B cell (primary cell): Measurements from ENCODE around the gene ZRSR2. TPM values are rescaled to one million over a fixed set of nuclear protein-coding genes. Genes with fewer than 3 reads are reported as not detected.

ENCODE experiments used
- ATAC-seq: fragments of 200-7000 bp; cut with Tn5 transposase; one replicate; pipeline ENCODE4 v1.10.0; 2021; ENCODE audit warnings: low read depth, mild to moderate bottlenecking, moderate number of reproducible peaks, moderate library complexity
- CTCF ChIA-PET: fragments of 350-600 bp; sonication (Branson Sonifier 250); formaldehyde crosslinking; loops from one replicate; lab custom pipeline; 2021; ENCODE audit warnings: antibody characterized with exemption, inconsistent platforms; lab: Charles Lee
- POLR2A ChIA-PET: fragments of 350-600 bp; sonication (Branson Sonifier 250); formaldehyde crosslinking; loops from one replicate; lab custom pipeline; 2021; ENCODE audit warnings: antibody characterized with exemption; lab: Charles Lee
- DNase-seq: peaks from one replicate; pipeline ENCODE4 v3.0.0; 2013
- H2AFZ ChIP-seq: 2 replicates; pipeline ENCODE4 v1.6.1; 2012; ENCODE audit warnings: mild to moderate bottlenecking, low read depth, low read length; ENCODE audit not compliant: insufficient read depth, poor library complexity, severe bottlenecking
- H3K27ac ChIP-seq, 2 donors: 1 replicate in 1 of 2; 2 replicates in 1 of 2; pipeline ENCODE4 v1.5.1; 2012 to 2013; ENCODE audit warnings: low read length in 2 of 2, mild to moderate bottlenecking in 2 of 2, moderate library complexity in 1 of 2
- H3K27me3 ChIP-seq, 4 experiments: fragments of 200-600 bp in 1 of 4; sonication (generic) in 1 of 4; replicated peaks in 1 of 4; 1 replicate in 2 of 4; 2 replicates in 2 of 4; pipeline versions ENCODE4 v1.6.1 to v1.7.0; 2013 to 2016; ENCODE audit warnings: low read length in 3 of 4, mild to moderate bottlenecking in 2 of 4, mixed read lengths in 1 of 4, moderate library complexity in 1 of 4; ENCODE audit not compliant: insufficient read depth in 4 of 4, control insufficient read depth in 3 of 4; ENCODE audit errors: control extremely low read depth in 1 of 4
- H3K36me3 ChIP-seq, 2 experiments: replicated peaks in 1 of 2; 1 replicate in 1 of 2; 2 replicates in 1 of 2; pipeline versions ENCODE4 v1.6.1 to v1.7.1; 2013; ENCODE audit warnings: low read length in 1 of 2; ENCODE audit not compliant: insufficient read depth in 2 of 2, control insufficient read depth in 1 of 2; ENCODE audit errors: control extremely low read depth in 1 of 2, extremely low read depth in 1 of 2
- H3K4me1 ChIP-seq, 2 donors: fragments of 200-600 bp in 1 of 2; sonication (generic) in 1 of 2; 1 replicate in 1 of 2; 2 replicates in 1 of 2; pipeline versions ENCODE4 v1.5.1 to v1.6.1; 2013 to 2017; ENCODE audit warnings: low read length in 2 of 2; ENCODE audit not compliant: control insufficient read depth in 2 of 2, insufficient read depth in 2 of 2
- H3K4me2 ChIP-seq: replicated peaks from 2 replicates; pipeline ENCODE3; 2012; ENCODE audit warnings: mild to moderate bottlenecking, low read depth, low read length; ENCODE audit not compliant: poor library complexity, severe bottlenecking
- H3K4me3 ChIP-seq, 5 experiments: fragments of 200-600 bp in 1 of 5; sonication (generic) in 1 of 5; 1 replicate in 3 of 5; 2 replicates in 2 of 5; pipeline versions ENCODE4 v1.5.1 to v1.7.0; 2011 to 2016; ENCODE audit warnings: low read length in 4 of 5, mild to moderate bottlenecking in 4 of 5, low read depth in 2 of 5, control low read depth in 1 of 5, moderate library complexity in 1 of 5; ENCODE audit not compliant: insufficient read depth in 1 of 5; ENCODE audit errors: control extremely low read depth in 1 of 5, extremely low read depth in 1 of 5
- H3K79me2 ChIP-seq: fragments of 200-600 bp; sonication (generic); one replicate; pipeline ENCODE4 v1.6.0; 2016; ENCODE audit warnings: low read length; ENCODE audit not compliant: control insufficient read depth, insufficient read depth
- H3K9ac ChIP-seq: fragments of 200-600 bp; sonication (generic); 2 replicates; pipeline ENCODE4 v1.6.1; 2017; ENCODE audit warnings: mild to moderate bottlenecking, low read length, moderate library complexity
- H3K9me3 ChIP-seq, 3 donors: one replicate each; pipeline versions ENCODE4 v1.6.1 to v1.7.1; 2013; ENCODE audit warnings: low read length in 2 of 3; ENCODE audit not compliant: control insufficient read depth in 2 of 3, insufficient read depth in 1 of 3; ENCODE audit errors: control extremely low read depth in 1 of 3
- H4K20me1 ChIP-seq: 2 replicates; pipeline ENCODE4 v1.6.0; 2012; ENCODE audit warnings: mild to moderate bottlenecking, low read length; ENCODE audit not compliant: insufficient read depth, control insufficient read depth, poor library complexity, severe bottlenecking
- H3K27ac Mint-ChIP-seq: one replicate; pipeline ENCODE4 v1.8.0; 2021; ENCODE audit warnings: mixed read lengths
- H3K27me3 Mint-ChIP-seq: one replicate; pipeline ENCODE4 v1.8.0; 2021; ENCODE audit warnings: mixed read lengths
- H3K4me1 Mint-ChIP-seq: one replicate; pipeline ENCODE4 v1.8.0; 2021; ENCODE audit warnings: mixed read lengths
- H3K4me3 Mint-ChIP-seq: one replicate; pipeline ENCODE4 v1.8.0; 2021; ENCODE audit warnings: mixed read lengths
- H3K9me3 Mint-ChIP-seq: one replicate; pipeline ENCODE4 v1.8.0; 2022; ENCODE audit warnings: mixed read lengths; ENCODE audit not compliant: insufficient read depth
- CTCF ChIP-seq: fragments of 200-600 bp; IDR thresholded peaks from one replicate; pipeline ENCODE4 v1.8.0; 2022; ENCODE audit warnings: antibody characterized with exemption, mild to moderate bottlenecking
- EZH2 ChIP-seq: IDR thresholded peaks from 2 replicates; pipeline ENCODE4 v1.6.1; 2012; ENCODE audit warnings: borderline replicate concordance, low read depth, mild to moderate bottlenecking, moderate library complexity, low read length; ENCODE audit not compliant: insufficient read depth, poor library complexity, severe bottlenecking
- WGBS: methylation state at CpG from one replicate; pipeline ENCODE4 v1.1.5; 2013; ENCODE audit warnings: missing lambda C conversion rate; ENCODE audit not compliant: insufficient coverage; 5-methylcytosine and 5-hydroxymethylcytosine counted together
- intact Hi-C: fragments of 100-400 bp; cut with micrococcal nuclease; formaldehyde crosslinking; loops from one replicate; pipeline ENCODE4 v1.10.0; 2022
- polyA plus RNA-seq: library from polyadenylated mRNA; depleted of rRNA; stranded (reverse); fragments of >200 nt; gene quantifications from 2 replicates; pipeline ENCODE4 v1.2.3, GENCODE V29; 2012
- total RNA-seq, 2 donors: library from RNA; stranded (reverse); fragments of 120-200 nt in 1 of 2; gene quantifications; 1 replicate in 1 of 2; 2 replicates in 1 of 2; pipeline versions ENCODE4 v1.2.3 to v1.2.4, GENCODE V29; 2013 to 2022

ZRSR2 gene
- total and polyA plus RNA-seq, 2 donors (not counting 1 experiment from before 2014, with no cell fraction given), result 27.8 to 28.6 TPM

DNA sequence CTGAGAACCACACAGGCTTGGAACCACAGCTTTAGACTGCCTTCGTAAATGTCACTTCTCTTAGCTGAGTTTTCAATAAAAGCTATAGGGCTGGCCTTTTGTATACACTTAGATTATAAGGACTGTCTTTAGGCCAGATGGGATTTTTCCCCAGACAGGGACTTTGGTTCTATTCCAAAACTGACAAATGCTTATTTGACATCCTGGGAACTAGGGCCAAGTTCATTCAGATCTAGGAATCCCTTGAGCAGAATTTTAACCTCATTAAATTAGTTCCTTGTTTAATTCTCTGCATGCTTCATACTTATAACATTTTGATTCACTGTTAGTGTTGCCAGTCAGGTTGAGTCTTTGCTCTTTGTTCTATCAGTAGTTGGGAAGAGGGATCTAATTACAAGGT lies 23.1 kb downstream of the ZRSR2 start:
- no peaks in the 10 kb centered on the region for H3K27me3 Mint-ChIP-seq
- no peak for ATAC-seq
- no peaks in the 10 kb centered on the region for H3K9me3 Mint-ChIP-seq
- Histone ChIP-seq H3K4me2 (no peak overlapping the region), H4K20me1 (peaks cover 6% of the 10 kb centered on the region), H3K27me3 (no peaks in the 10 kb centered on the region), H3K4me1 (no peaks in the 10 kb centered on the region), H2AFZ (no peak overlapping the region), H3K79me2 (peaks cover 3% of the 10 kb centered on the region), H3K4me3 (no peak overlapping the region), H3K27ac (no peak overlapping the region), H3K36me3 (peaks cover 4 to 70% of the 10 kb centered on the region in 2 experiments), H3K9ac (no peak overlapping the region), H3K9me3 (no peaks in the 10 kb centered on the region)
- ChIA-PET POLR2A (no interaction called here), CTCF (no interaction called here)
- no peak overlapping the region for H3K4me3 Mint-ChIP-seq
- WGBS, result no CpG with 5 or more reads among the region's 1 CpG
- no peak overlapping the region for H3K27ac Mint-ChIP-seq
- TF ChIP-seq EZH2 (no peak), CTCF (no peak)
- intact Hi-C loops, result no loop called here
- H3K4me1 Mint-ChIP-seq, result no peaks in the 10 kb centered on the region
- DNase-seq, result no peak

DNA sequence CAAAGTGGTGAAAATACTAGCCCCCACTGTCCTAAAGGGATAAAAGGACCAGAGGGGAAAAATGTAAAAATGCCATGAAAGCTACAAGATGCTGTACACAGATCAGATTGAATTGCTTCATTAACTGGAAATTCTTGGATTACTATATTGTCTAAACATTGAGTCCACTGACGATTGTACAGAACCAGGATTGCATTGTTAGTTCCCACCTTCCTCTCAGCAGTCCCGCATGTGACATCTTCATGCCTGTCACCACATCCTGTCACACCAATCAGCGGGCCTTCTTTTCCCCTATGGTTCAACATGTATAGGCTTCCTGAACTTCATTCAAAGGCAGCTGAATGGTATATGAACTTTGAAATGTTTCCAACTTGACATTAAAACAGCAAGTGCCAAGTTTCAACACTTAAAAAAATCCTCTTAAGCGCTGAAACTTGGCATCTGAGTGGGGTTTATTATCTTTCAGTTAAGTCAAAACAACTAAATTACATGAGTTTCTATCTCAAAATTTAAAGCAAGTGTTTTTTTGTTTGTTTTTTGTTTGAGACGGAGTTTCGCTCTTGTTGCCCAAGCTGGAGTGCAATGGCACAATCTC lies 24.6 kb downstream of the ZRSR2 start:
- Histone ChIP-seq H3K4me1 (no peaks in the 10 kb centered on the region), H3K27ac (no peak overlapping the region), H3K9ac (no peak overlapping the region), H3K27me3 (no peaks in the 10 kb centered on the region), H3K9me3 (no peaks in the 10 kb centered on the region), H3K4me2 (no peak overlapping the region), H4K20me1 (peaks cover 6% of the 10 kb centered on the region), H3K4me3 (no peak overlapping the region), H2AFZ (no peak overlapping the region), H3K79me2 (no peaks in the 10 kb centered on the region), H3K36me3 (peaks cover 0 to 66% of the 10 kb centered on the region in 2 experiments)
- intact Hi-C loops, result no loop called here
- no peak overlapping the region for H3K27ac Mint-ChIP-seq
- no peaks in the 10 kb centered on the region for H3K4me1 Mint-ChIP-seq
- H3K9me3 Mint-ChIP-seq, result no peaks in the 10 kb centered on the region
- DNase-seq (no peak), ATAC-seq (no peak)
- POLR2A ChIA-PET, result no interaction called here
- TF ChIP-seq CTCF (no peak), EZH2 (no peak)
- CTCF ChIA-PET, result interaction anchor here (0.5 kb wide), 1 partner anchor 100 kb away, joined by 3 read pairs; no protein-coding TSS in a partner anchor
- no CpG with 5 or more reads among the region's 6 CpGs for WGBS
- H3K4me3 Mint-ChIP-seq, result no peak overlapping the region
- H3K27me3 Mint-ChIP-seq, result no peaks in the 10 kb centered on the region
